ENCODE results near the gene CSTPP1.
"Not testable (repeated sequence)": the region's sequence is repeated elsewhere in the genome, so short reads cannot be mapped to it uniquely, and the experiment has no call there.

CSTPP1 gene

GRCh38 chr11:46958777-46959176 lies 22.2 kb downstream of the CSTPP1 start:
- Histone ChIP-seq H4K20me1 (ENCODE audit: low read depth, low read length) (no peaks in the 10 kb centered on the region), H3K27ac (ENCODE audit: low read depth, low read length) (no peak overlapping the region)

GRCh38 chr11:46961041-46961440 lies 24.5 kb downstream of the CSTPP1 start:
- H3K79me2 ChIP-seq (ENCODE audit: insufficient read depth, low read length) = no peaks in the 10 kb centered on the region

More at GRCh38 chr11:46958777-46959176, 22.2 kb downstream of the CSTPP1 start:
- H3K9me3 ChIP-seq (ENCODE audit: insufficient read depth, low read length) = no peaks in the 10 kb centered on the region
- no peak overlapping the region for H2AFZ ChIP-seq (ENCODE audit: low read depth, low read length, severe bottlenecking)
- no peak overlapping the region for H3K4me3 ChIP-seq (ENCODE audit: insufficient read depth, low read length, poor library complexity, severe bottlenecking)
- no peak overlapping the region for H3K4me2 ChIP-seq (ENCODE audit: low read depth, low read length, poor library complexity, severe bottlenecking)
- H3K9ac ChIP-seq (ENCODE audit: low read length) = no peak overlapping the region
- no peaks in the 10 kb centered on the region for H3K79me2 ChIP-seq (ENCODE audit: insufficient read depth, low read length)
- 0 out of 2 replicates have a peak, but pooled peaks cover 5% of the 10 kb centered on the region for H3F3A ChIP-seq (ENCODE audit: insufficient read depth)
- H3K9me2 ChIP-seq (replicated peaks; ENCODE audit: insufficient read depth, low read length) = no peaks in the 10 kb centered on the region
- H3K27me3 ChIP-seq (ENCODE audit: low read length) = no peaks in the 10 kb centered on the region
- TF ChIP-seq, protein P1, sequence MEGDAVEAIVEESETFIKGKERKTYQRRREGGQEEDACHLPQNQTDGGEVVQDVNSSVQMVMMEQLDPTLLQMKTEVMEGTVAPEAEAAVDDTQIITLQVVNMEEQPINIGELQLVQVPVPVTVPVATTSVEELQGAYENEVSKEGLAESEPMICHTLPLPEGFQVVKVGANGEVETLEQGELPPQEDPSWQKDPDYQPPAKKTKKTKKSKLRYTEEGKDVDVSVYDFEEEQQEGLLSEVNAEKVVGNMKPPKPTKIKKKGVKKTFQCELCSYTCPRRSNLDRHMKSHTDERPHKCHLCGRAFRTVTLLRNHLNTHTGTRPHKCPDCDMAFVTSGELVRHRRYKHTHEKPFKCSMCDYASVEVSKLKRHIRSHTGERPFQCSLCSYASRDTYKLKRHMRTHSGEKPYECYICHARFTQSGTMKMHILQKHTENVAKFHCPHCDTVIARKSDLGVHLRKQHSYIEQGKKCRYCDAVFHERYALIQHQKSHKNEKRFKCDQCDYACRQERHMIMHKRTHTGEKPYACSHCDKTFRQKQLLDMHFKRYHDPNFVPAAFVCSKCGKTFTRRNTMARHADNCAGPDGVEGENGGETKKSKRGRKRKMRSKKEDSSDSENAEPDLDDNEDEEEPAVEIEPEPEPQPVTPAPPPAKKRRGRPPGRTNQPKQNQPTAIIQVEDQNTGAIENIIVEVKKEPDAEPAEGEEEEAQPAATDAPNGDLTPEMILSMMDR (IDR thresholded peaks at IDR 0.05; ENCODE audit: insufficient read depth, low read length, poor library complexity, severe bottlenecking) = no peak
- TF ChIP-seq EZH2phosphoT487 (conservative IDR thresholded peaks at IDR 0.05; ENCODE audit: low read length) = no peak
- no peaks in the 10 kb centered on the region for H3K36me3 ChIP-seq (ENCODE audit: low read length)

DNA sequence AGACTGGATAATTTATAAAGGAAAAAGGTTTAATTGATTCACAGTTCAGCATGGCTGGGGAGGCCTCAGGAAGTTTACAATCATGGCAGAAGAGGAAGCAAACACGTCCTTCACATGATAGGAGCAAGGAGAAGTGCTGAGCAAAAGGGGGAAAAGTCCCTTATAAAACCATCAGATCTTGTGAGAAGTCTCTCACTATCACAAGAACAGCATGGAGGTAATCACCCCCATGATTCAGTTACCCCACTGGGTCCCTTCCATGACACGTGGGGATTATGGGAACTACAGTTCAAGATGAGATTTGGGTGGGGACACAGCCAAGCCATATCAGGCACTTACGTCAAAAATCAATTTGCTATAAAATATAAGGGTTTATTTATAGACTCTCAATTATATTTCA lies 25.3 kb downstream of the CSTPP1 start:
- H3K4me2 ChIP-seq (ENCODE audit: low read depth, low read length, poor library complexity, severe bottlenecking); H3K27ac ChIP-seq (ENCODE audit: low read depth, low read length); H3K9me3 ChIP-seq (ENCODE audit: insufficient read depth, low read length); H3K36me3 ChIP-seq (ENCODE audit: low read length); H2AFZ ChIP-seq (ENCODE audit: low read depth, low read length, severe bottlenecking); H4K20me1 ChIP-seq (ENCODE audit: low read depth, low read length); H3K9ac ChIP-seq (ENCODE audit: low read length); H3F3A ChIP-seq (ENCODE audit: insufficient read depth); H3K27me3 ChIP-seq (ENCODE audit: low read length); H3K79me2 ChIP-seq (ENCODE audit: insufficient read depth, low read length); H3K9me2 ChIP-seq (replicated peaks; ENCODE audit: insufficient read depth, low read length); H3K4me3 ChIP-seq (ENCODE audit: insufficient read depth, low read length, poor library complexity, severe bottlenecking): not testable (repeated sequence)

More at GRCh38 chr11:46961041-46961440, 24.5 kb downstream of the CSTPP1 start:
- Histone ChIP-seq H3K9ac (ENCODE audit: low read length) (no peak overlapping the region), H4K20me1 (ENCODE audit: low read depth, low read length) (no peaks in the 10 kb centered on the region), H3K4me2 (ENCODE audit: low read depth, low read length, poor library complexity, severe bottlenecking) (no peak overlapping the region), H3K4me3 (ENCODE audit: insufficient read depth, low read length, poor library complexity, severe bottlenecking) (no peak overlapping the region), H3K9me3 (ENCODE audit: insufficient read depth, low read length) (no peaks in the 10 kb centered on the region), H3F3A (ENCODE audit: insufficient read depth) (peaks cover 5% of the 10 kb centered on the region; the same call in 1 of the 2 replicates), H2AFZ (ENCODE audit: low read depth, low read length, severe bottlenecking) (no peak overlapping the region), H3K36me3 (ENCODE audit: low read length) (no peaks in the 10 kb centered on the region), H3K9me2 (replicated peaks; ENCODE audit: insufficient read depth, low read length) (no peaks in the 10 kb centered on the region), H3K27me3 (ENCODE audit: low read length) (no peaks in the 10 kb centered on the region), H3K27ac (ENCODE audit: low read depth, low read length) (no peak overlapping the region)
- TF ChIP-seq, protein P1 (IDR thresholded peaks at IDR 0.05; ENCODE audit: insufficient read depth, low read length, poor library complexity, severe bottlenecking) = no peak
- no peak for TF ChIP-seq EZH2phosphoT487 (conservative IDR thresholded peaks at IDR 0.05; ENCODE audit: low read length)

GRCh38 chr11:46963844-46964243 lies 27.3 kb downstream of the CSTPP1 start:
- TF ChIP-seq EZH2phosphoT487 (conservative IDR thresholded peaks at IDR 0.05; ENCODE audit: low read length) = no peak
- TF ChIP-seq, protein P1 (IDR thresholded peaks at IDR 0.05; ENCODE audit: insufficient read depth, low read length, poor library complexity, severe bottlenecking) = no peak
- Histone ChIP-seq H3K9ac (ENCODE audit: low read length) (no peak overlapping the region), H3K27ac (ENCODE audit: low read depth, low read length) (no peak overlapping the region), H3K4me2 (ENCODE audit: low read depth, low read length, poor library complexity, severe bottlenecking) (no peak overlapping the region), H3F3A (ENCODE audit: insufficient read depth) (no peaks in the 10 kb centered on the region; the same call in 1 of the 2 replicates), H2AFZ (ENCODE audit: low read depth, low read length, severe bottlenecking) (no peak overlapping the region), H3K4me3 (ENCODE audit: insufficient read depth, low read length, poor library complexity, severe bottlenecking) (no peak overlapping the region), H3K36me3 (ENCODE audit: low read length) (no peaks in the 10 kb centered on the region), H3K79me2 (ENCODE audit: insufficient read depth, low read length) (no peaks in the 10 kb centered on the region), H4K20me1 (ENCODE audit: low read depth, low read length) (no peaks in the 10 kb centered on the region), H3K27me3 (ENCODE audit: low read length) (no peaks in the 10 kb centered on the region), H3K9me2 (replicated peaks; ENCODE audit: insufficient read depth, low read length) (no peaks in the 10 kb centered on the region), H3K9me3 (ENCODE audit: insufficient read depth, low read length) (no peaks in the 10 kb centered on the region)
